Dedifferentiated amniotic fluid mesenchymal stem cell (primary cell): ENCODE results near the gene SLC46A2.

Experiments used
- DNase-seq: peaks from one replicate; pipeline ENCODE4 v3.0.0-alpha.2; 2016; ENCODE audit errors: extremely low spot score

The SLC46A2 gene, protein sequence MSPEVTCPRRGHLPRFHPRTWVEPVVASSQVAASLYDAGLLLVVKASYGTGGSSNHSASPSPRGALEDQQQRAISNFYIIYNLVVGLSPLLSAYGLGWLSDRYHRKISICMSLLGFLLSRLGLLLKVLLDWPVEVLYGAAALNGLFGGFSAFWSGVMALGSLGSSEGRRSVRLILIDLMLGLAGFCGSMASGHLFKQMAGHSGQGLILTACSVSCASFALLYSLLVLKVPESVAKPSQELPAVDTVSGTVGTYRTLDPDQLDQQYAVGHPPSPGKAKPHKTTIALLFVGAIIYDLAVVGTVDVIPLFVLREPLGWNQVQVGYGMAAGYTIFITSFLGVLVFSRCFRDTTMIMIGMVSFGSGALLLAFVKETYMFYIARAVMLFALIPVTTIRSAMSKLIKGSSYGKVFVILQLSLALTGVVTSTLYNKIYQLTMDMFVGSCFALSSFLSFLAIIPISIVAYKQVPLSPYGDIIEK

DNA sequence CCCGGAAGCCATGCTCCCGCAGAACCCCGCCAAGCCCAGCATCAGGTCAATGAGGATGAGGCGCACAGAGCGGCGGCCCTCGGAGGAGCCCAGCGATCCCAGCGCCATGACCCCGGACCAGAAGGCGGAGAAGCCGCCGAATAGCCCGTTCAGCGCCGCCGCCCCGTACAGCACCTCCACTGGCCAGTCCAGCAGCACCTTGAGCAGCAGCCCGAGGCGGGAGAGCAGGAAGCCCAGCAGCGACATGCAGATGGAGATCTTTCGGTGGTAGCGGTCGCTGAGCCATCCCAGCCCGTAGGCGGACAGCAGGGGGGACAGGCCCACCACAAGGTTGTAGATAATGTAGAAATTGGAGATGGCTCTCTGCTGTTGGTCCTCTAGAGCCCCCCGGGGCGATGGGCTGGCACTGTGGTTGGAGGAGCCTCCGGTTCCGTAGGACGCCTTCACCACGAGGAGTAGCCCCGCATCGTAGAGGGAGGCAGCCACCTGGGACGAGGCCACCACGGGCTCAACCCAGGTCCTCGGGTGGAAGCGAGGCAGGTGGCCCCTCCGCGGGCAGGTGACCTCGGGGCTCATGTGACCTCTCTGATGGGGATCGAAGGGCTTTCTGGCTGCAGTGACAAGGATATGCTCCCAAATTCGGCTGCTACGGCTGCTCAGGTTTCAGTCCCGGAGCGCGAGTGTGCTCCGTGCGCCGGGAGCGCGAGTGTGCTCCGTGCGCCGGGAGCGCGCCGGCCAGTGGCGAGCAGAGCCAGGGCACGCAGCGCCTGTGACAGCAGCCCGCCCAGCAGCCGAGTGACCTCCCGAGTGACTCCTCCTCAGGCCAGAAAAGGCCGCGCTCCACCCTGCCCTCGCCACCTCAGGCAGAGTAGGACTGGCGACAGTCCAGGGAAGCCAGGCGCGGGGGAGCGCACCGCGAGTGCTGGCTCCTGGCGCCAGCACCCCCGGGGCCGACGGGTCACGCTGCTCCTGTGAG, at the start of gene SLC46A2:
Gene SLC46A2 (minus strand): TSS at position 771 of the 976 bp plus-strand sequence. CDS start 195 bp downstream, at position 576.
- DNase-seq: no peak

DNA sequence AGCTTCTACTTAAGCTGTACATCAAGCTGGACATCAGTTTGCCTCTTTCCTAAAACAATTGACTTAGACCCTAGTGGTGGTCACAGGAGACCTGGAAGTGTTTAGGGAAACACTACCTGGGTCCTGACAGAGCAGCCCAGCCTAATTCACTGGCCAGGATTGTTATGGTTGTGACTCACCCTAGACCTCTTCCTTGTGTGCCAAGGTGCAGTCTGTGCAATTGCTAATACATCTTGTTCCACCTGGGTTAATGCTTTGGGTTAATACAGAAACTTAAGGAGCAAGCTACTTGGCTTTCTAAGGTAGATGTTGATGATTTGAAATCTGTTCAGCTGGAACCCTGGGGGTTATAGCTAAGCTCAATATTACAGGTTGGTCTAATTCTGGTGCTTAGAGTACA, 48.7 kb upstream of the SLC46A2 start:
- no peak for DNase-seq

DNA sequence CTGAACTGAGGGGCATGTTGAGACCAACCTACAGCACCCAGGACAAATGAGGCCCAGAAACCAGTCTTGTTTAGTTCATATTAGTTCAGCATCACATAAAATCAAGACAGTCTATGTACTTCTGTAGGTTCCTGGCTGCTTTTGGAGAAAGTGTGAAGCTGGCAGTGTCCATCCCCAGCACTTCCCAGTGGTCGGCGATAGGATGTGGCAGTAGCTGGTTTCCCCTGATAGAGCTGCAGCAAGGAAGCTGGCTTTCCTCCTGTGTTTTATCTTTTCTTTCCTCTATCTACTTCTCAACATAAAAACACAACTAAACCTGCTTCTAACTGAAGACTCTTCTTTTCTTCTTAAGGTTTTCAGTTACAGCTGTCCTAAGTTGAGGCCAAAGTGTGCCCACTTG, 43.0 kb upstream of the SLC46A2 start:
- DNase-seq: no peak

DNA sequence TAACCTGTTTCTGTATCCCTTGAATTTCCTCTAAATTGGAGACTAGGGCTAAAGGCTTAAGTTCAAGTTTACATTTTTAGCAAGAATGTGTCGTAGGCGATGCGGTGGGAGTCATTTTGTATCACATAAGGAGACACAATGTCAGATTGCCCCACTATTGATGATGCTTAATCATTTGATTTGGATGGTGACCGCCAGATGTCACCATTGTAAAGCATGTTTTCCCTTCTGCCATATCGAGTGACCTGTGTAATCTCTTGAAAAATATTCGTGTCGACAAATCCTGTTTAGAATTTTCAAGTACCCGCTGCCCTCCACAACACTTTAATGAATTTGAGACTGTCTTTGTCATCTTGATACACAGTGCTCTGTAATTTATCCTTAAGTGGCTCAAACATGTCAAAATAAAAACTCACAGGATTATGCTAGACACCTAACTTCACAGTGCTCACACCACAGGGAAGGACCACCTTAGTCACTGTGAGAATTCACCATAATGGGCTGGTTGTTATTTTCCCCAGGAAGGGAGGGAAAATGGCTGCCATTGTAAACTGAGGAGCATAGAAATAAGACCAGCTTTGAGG, 34.5 kb upstream of the SLC46A2 start:
- DNase-seq: no peak

DNA sequence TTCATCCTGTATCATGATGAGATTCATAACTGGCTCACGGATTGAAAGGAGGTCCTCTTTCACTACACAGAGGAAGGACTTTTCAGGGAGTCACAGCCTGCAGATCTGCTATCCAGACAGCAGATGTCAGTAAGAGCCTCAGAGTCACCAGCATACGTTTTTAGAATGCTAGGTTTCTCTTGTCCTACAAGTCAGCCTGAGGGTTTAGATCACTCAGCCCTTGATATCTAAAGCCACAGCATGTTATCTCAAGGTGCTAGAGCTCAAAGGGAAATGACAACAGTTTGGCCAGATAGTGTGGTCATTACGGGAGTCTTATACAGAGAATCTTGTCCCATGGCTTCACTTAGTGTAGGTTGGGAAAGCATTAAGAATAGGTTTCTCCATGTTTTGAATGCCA, 30.9 kb upstream of the SLC46A2 start:
- peak; percentile 54 for DNase-seq

DNA sequence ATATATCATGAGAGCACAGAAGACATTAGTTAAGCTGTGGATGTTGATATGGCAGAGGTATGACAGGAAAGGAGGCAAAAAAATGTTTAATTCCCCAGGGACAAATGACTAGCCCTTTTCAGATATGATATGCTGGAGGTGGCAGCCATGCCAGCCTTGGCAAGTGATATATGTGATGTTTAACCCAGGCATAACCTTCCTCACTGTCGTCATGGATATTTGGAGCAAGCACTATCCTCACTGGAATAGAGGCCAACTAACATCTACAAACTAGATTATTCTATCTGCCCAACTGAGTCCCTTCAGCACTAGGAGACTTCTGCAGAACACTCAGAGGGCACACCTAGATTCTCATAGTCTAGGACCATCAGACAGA, 27.3 kb upstream of the SLC46A2 start:
- DNase-seq: no peak

DNA sequence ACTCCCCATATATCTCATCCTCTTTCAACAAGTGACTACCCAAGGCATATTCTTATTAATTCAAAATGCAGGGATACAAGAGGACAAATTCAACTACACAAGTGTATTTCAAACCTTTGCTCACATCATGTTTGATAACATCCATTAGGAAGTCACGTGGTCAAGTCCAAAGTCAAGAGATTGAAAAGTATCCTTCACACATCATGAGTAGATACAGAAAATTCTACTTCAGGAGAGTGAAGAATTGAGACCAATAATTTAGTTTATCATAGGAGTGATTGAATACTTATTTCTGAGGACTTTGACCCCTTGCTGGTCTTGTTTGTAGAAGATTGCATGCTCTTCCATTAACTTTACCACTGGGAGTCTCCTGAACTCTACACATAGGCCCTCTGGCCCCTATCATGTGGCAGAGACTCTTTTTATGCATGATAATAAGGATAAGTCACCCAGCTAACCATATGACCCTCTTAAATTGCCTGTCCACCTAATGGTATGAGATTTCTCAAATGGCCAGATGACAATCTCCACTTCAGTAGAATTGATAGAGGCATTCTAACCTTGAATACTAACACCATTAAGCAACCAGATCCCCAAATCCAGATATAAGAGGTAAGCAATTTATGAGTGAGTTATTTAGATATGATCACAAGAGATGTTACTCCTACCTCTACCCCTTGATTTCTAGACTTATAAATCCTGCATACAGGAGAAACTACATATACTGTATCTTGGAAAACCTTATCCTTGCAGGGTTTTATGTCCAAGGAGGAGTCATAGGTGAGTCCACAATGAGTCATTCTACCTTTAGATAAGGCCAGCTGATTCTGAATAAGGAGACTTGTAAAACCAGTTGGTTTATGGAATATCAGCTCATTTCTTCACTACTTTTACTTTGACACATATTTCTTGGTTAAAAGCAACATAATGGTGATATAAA, 26.6 kb upstream of the SLC46A2 start:
- DNase-seq: no peak

DNA sequence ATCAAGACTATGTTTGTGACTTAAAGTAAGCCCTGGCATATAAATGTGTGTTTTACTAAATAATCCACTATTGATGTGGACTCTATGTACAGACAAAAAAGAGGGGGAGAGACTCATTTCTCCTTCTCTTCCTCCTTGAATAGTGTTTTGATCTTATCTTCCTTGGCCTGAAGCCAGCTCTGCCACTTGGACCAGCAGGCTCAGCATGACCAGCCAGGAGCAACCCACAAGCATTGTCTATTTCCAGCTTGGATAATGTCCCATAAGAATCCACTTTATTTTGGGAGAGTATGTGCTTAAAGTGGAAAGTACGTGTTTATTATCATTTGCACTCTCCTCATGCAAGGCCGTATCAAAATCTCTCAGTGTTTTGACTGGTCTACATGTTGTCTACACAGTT, 23.8 kb upstream of the SLC46A2 start:
- DNase-seq: no peak

DNA sequence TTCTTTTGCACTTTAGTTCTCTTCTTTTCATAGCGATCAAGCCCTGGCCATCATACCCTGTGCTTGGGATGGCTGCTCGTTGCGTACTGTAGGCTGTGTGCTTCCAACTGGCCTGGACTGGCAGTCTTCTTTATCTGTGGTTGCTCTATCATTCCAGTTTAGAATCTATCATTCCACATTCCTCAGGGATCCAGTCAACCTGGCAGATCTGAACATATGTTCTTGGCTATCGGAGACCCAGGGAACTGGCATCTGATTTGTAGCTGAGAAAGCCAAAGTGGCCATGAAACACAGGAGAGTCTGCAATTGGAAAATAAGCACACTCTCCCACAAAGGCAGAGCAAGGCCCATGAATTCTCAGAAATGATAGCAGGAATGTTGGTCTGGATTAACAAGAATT, 22.6 kb upstream of the SLC46A2 start:
- DNase-seq: no peak

DNA sequence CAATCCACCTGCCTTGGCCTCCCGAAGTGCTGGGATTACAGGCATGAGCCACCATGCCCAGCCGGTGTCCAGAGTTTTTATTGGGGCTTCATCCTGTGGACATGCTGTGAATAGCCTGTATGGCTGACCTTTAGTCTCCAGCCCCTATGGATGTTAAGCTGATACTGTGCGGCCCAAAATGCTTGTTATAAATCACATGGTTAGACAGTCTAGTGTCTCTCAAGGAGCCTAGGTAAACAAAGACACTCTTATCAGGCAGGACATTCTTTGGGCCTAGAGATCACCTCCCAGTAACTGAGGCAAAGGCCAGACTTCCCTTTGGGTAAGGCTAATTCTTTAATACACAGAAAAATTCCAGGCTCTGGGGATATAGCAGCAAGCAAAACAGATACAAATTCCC, 22.0 kb upstream of the SLC46A2 start:
- no peak for DNase-seq

DNA sequence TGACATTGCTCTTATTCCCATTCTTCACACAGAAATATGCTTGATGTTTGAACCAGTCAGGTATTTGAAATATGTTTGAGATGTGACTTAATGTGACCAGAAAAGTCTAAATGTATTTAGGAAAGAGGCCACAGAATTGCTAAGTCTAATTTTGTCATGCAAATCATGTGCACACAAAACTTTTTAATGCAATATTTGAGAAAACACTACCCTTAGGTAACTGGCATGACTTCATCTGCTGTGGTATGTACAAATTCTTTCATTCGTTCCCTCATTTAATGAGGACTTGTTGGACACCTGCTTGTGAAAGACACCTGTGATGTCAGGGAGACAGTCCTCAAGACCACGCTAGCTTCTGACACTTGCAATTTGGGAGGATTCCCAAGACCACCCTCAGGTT, 21.1 kb upstream of the SLC46A2 start:
- no peak for DNase-seq

DNA sequence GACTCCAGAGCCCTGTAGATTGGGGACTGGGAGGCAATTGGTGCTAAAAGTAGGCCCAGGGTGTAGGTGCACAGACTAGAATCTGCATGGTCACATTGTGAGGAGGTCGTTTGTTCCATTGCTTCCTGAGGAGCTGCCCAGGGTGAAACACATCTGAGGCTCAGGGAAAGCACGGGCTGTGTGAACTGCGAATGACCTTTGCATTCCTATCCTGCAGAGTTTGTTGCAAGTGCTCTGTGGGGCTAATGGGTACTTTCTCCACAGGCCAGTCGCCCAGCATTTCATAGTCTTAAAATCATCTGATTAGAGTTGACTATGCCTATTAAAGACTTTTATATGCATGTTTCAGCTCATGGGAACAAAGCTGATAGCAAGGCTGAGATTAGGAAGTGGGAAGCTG, 14.4 kb upstream of the SLC46A2 start:
- DNase-seq: no peak

DNA sequence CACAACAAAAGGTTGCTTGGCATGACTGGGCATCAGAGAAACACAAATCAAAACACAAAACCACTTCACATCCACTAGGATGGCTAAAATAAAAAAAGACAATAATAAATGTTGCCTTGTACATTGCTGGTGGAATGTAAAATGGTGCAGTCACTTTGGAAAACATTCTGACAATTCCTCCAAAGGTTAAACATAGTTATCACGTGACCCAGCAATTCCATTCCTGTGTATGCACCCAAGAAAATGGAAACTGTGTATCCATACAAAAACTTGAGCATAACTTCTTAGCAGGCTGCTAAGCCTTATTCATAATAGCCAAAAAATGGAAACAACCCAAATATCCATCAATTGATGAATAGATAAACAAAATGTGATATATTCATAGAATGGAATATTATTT, 10.2 kb upstream of the SLC46A2 start:
- no peak for DNase-seq

DNA sequence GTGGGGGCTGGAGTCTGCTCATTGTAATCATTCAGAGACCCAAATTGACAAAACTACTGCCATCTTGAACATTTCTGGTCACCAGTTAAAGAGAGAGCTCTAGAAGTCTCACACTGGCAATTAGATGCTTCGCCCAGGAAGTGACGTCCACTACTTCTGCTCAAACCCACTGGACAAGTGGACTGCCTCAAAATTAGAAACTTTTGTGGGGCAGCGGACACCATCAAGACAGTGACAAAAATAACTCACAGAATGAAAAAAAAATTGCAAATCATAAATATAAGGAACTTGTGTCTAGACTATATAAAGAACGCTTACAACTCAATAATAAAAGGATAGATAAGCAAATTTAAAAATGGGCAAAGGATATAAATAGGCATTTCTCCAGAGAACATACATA, 9.8 kb upstream of the SLC46A2 start:
- DNase-seq: no peak

DNA sequence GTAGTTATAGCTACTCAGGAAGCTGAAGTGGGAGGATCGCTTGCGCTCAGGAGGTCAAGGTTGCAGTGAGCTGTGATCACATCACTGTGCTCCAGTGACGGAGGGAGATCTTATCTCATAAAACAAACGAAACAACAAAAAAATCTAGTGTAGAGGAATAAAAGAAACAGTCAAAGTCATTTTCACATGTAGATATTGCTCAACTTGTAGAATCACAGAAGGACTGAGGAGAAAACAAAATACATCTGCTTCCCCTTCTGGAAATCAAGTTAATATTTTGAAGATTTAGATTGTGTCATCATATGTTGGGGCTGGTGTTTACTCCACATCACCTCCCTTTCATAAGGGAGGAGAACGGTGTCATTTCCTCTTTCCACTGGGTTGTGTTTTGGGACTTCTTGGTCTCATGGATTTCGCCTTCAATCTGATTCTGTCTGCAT, 8.2 kb upstream of the SLC46A2 start:
- no peak for DNase-seq

DNA sequence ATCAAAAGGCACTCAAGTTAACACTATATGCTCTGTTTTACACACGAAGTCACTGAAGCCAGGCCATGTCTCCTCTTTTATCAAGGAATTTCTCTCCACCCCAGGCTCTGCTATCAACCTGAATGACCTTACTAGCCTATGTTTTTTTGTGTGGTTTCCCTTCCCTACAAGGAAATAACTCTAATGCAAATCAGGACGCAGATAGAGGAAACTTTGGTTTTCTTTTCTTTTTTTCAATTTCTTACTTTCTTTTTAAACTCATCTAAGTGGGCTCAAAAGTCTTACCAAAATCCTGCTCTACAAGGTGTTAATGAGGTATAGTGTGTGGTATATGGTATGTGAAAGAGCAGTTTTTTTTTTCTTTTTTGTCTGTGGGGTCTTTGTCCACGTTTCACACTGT, 5.5 kb upstream of the SLC46A2 start:
- DNase-seq: no peak

DNA sequence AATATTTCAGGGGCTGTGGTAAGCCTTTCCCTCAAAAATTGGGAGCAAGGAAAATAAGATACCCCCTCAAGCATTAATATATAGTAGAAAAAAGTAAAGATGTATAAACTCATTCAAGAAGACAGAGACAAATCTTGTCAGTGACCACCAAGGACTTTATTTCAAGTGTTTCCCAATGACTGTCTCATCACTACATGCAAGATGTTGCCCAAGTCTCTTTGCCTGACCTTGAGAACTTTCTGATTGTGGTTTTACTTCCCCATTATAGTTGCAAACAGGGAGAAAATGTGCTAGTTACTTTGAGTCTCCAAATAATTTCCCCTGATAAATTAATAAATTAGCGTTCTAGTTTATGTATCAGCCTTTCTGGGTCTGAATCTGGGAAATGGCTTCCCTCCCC, 4.0 kb upstream of the SLC46A2 start:
- DNase-seq: no peak

DNA sequence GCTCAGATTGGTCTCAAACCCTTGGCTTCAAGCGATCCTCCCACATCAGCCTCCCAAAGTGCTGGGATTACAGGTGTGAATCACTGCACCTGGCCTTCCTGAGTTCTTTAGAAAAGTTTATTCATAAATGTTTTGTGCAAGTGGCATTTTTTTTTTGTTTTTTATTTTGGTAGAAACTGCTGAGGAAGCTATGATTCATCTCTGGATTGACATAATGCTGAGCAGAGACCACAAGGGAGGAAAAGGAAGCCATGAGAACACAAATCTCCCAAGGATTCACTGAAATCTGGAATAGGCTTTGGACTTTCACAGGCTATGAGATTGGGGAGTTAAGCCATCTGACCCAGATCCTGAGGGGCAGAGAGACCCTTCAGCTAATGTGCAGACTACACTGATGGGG, 3.4 kb upstream of the SLC46A2 start:
- DNase-seq: no peak

DNA sequence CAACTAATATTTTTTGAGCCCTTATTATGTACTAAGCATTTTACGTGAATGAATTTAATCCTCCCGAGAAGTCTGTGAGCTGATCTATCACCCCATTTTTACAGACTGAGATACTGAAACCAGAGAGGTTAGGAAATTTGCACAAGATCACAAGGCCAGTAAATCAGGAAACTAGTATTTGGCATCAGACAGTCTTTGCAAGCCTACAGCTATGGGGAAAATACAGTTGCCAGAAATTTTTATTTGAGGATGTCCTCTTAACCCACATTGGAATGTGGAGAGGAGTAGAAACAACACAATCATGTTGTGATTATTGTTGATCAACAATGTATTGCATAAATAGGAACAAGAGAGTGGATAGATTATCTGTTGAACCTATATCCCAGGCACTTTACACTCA, 2.3 kb upstream of the SLC46A2 start:
- no peak for DNase-seq

DNA sequence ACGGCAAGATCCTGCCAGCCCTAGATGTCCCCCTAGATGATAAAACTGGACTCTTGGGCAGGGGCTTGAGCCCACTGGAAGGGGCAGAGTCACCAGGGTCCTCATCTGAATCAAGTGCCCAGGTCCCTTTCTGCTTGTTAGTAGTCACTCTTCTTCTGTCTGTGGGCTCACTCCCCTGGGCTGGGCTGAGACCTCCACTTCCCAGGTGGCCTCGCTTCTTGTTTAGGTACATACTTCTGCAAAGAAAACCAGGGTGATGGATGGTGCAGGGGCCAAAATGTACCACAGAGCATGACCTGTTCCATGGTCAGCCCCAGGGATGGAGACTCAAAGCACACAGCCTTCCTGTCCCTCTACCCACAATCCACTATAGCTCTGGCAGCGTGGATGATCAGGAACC, 845 bp upstream of the SLC46A2 start:
- no peak for DNase-seq

DNA sequence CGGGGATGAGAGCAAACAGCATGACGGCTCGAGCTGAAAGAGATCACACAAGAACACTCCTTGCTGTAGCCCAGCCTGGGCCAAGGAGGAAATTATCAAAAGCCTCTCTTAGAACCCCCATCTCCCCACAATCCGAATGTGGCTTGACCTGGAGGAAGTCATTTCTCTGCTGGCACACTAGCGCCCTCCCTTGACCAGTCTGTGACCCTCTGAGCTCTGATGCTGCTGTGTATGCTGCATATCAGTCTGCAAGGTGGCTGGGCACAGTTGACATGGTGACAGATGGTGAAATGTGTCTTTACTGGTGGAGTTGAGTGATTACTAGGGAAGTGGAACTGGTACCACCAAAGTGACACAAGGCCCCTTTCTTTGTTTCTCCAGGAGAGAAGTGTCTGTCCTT, 3.3 kb downstream of the SLC46A2 start:
- no peak for DNase-seq
